NOMO-1 treated with DMSO at 0.1 percent for 48 hours (cell line): ENCODE results near the gene DCAF8.

Experiments used
- DNase-seq: peaks from one replicate; lab custom pipeline; 2025; ENCODE audit not compliant: unreplicated experiment; lab: John Stamatoyannopoulos, UW

The DCAF8 gene

DNA sequence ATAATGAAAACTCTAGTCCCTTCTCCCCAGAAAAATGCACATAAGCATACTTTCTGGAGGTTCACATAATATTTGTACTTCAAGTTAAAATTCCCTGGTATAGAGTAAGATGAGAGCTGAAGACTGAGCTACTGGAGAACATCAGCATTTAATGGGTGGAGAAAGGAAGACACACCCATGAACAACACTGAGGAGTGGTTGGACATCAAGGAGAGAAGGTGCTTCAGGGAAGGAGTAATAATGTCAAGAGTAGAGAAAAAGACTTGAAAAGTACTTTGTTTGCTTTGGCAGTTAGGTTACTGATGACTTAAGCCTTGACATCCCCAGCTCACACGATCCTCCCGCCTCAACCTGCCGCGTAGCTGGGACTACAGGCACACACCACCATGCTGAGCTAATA lies 35.3 kb downstream of the DCAF8 start:
- no peak for DNase-seq

DNA sequence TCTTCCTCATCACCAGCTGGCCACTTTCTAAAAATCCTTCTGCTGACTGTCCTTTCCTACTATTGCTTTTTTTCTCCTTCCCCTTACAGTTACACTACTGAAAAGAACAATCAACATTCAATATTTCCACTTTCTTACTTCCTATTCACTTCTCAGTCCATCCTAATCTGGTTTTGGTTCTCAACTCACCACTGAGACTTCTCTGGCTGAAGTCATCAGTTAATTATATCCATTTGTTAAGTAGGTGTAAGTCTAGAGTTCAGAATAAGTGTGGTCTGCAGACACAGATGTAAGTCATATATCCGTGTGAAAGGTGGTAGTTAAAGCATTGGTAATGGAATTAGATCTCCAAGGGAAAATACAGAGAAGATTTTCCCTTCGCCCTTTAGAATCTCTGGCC lies 35.7 kb downstream of the DCAF8 start:
- no peak for DNase-seq

DNA sequence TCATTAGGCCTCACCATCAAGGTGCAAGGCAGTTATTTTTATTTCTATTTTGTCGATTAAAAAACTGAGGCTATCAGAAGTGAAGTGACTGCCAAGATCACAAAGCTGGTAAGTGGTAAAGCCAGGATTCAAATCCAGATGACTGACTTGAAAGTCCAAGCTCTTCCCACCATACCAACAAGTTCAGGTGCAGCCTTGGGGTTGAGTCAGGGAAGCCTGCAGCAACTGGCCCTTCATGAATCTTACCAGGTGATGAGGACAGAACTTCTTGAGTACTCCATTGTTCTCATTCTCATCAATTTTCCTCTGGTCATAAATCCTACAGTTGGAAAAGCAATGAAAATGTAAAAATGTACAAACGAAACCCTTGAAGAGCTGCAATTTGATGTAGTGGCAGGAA lies 37.0 kb downstream of the DCAF8 start:
- no peak for DNase-seq

DNA sequence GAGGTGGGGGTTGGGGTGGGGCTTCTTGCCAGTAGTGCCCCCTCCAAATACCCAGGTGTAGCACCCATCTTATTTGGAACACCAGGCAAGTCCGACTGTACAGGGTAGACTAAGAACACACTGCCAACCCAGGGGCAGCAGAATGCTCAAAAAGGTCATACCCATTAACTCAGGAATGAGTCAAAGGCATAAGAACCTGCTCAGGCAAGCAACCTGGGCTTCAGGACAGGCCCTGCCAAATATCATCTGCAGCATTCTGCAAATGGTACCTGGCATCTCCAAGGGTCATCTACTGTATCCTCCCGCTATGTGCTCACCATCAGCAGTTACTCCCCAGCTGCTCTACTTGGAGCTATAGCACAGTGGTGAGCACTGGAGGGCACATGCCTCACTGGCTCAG lies 37.7 kb downstream of the DCAF8 start:
- no peak for DNase-seq

DNA sequence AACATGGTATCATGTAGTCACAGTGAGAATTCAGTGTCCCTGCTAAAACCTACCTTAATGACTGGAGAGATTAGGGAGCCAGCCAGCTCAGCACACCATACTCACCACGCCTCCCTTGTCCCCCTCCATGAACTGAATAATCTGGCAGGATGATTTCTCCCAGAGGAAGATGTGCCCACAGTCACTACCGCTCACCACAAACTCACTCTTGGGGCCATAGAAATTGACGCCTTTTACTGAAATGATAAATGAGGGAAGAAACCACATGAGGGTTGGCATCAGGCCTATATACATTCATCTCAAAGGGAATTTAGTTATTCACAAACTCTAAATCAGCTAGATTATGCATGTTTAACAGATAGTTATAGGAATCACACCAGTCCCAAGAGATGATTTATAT lies 39.8 kb downstream of the DCAF8 start:
- no peak for DNase-seq

DNA sequence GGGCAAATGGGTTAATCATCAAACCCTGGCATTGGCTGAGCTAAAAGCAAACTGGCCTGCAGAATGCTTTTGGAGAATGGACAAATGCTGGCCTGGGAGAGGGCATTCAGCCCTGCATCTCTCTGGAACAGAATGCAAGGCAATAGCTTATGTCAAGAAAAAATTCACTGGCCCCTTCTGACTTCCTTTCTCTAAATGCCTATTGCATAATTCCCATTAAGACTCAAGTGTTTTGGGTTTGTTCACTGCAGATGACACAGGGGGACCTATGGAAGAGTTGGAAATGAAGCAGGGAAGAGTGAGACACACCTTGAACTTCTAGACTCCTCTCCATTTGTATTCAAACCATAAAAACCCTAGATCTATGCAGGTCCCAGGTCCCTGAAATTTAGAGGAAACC lies 41.3 kb downstream of the DCAF8 start:
- DNase-seq = no peak

DNA sequence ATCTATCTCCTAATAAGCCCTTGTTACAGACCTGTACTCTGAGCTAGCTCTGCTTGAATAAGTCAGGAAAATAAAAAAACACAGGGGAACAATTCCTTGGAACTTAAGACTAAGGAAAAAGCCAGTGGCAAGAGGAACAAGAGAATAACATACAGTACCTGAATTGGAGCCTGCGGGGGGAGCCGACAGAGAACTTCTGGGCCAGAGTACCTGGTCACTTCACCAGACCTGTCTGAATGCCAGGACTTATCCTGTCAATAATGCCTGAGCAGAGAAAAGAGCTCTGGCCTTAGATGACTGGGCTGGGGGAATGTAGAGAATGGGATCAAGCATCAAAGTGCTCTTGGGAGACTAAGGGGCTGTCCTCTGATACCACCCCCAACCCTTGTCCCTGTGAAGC lies 42.0 kb downstream of the DCAF8 start:
- no peak for DNase-seq

DNA sequence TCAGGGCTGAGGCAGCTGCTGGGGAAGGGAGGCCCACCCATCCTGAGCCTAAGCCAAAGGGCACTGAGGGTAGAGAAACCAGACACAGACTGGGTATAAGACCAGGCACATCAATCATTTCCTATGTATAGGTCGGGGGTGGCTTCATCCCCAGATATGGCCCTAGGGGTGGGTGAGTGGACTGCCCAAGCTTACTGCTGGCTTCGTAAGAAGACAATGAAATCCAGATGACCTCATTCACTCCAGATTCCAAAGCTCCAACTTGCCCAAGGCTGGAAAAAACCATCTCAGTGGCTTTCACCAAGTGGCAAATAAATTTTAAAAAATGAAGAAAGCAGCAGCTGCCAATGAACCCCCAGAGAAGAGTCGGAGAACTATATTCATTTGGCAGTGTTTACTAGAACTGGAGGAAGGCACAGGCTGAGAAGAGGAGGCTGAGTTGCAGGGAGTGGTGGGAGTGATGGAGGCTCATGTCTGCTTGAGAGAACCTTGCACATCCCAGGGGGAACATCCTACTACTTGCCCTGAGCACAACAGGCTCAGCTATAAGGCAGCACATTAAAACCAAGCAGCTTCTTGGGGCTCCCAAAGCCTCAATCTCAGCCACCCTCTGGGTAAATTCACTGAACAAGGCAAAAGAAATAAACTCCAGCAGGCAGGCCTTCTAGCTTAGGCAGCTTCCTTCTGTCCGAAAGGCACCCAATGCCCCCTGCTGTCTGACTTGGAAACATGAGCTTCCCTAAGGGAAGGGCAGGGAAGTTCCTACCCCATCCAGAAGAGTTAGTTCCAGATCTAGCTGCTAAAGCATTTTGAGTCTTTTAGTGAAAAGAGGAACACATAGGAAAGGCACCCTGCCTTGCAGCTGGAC lies 43.1 kb downstream of the DCAF8 start:
- DNase-seq = no peak

DNA sequence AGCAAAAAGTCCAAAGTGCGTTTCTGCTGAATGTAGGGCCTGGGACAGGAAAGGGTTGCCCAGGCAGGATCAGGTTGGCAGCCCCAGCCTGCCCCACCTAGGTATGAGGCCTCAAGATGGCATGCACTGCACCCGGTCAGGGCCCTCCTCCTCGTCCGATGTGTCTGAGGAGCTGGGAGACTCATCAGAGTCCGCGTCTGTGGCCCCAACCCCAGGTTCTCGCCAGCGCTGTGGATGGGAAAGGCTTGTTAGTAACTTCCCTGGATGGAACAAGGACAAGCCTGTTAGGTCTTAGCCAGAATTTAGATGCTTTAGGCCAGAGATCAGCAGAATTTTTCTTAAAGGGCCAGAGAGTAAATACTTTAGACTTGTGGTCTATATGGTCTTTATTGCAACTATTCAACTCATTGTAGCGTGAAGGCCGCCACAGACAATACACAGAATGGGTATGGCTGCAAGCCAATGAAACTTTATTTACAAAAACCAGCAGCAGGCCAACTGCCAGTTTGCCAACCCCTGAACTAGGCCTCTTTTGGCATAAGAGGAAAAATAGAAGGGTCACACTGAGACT lies 44.8 kb downstream of the DCAF8 start:
- DNase-seq = no peak

DNA sequence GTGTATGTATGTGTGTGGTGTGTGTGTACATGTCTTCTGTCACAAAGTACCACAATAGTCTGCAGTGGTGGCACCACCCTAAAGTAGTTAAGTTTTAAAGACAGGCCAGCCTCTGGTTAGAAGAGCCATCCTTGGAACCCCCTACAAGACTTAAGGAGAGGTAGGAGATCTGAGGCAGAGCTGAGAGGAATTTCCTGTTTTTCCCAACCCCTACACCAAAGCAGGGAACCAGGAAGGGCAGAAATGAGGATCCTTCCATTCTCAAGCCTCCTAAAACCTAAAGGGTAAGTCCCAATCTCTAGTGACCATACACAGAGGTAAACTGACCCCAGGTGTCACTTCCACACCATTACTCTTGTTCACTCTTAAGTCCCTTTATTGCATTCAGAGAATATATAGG lies 46.0 kb downstream of the DCAF8 start:
- DNase-seq = no peak

DNA sequence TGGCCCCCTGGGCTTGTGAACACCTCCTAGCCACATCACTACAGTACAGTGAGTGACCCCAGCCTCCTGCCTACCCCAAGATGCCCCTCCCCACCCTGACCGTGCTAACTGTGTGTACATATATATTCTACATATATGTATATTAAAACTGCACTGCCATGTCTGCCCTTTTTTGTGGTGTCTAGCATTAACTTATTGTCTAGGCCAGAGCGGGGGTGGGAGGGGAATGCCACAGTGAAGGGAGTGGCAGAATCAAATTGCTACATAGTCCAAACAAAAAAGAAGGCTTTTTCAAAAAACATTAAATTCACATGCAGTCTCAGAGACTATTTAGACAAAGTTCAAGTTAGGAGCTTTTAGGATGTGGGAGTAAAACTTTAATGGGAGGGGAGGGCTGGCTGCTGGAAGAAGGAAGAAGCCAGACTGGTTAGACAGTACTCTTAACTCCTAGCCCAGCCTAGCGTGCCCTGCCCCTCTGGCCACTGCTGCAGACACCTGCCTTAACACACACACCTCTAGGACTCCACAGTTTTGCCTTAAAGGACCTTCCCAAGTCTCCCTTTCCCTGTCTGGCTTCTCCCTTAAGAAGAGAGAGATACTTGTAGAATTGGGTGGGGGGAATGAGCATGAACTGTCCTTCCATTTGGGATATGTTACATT lies 47.7 kb downstream of the DCAF8 start:
- no peak for DNase-seq

DNA sequence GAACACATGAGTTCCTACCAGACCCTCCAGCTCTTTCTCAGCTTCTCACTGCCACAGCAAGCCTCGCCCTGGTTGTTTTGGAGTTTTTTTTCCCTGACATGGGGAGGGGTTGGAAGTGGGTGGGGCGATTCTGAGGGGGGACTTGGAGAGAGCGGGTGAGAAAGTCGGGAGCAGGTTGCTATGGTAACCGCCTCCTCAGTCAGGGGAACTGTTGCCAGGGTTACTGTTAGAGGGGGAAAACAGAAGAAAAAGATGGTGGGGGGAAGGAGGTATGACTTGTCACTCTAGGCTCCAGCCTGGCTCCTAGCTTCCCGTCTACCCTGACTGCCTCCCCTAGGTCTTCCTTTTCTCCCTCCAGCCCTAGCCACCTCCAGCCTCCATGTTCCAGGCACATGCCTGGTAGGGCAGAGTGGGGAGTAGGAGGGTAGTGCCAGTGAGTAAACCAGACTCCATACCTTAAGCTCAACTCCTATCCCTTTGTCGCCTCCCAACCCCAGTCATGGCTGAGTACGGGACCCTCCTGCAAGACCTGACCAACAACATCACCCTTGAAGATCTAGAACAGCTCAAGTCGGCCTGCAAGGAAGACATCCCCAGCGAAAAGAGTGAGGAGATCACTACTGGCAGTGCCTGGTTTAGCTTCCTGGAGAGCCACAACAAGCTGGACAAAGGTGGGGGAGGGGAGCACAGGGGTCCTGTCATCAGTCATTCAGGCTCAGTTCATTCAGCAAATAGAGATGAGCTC lies 51.1 kb downstream of the DCAF8 start:
- no peak for DNase-seq

DNA sequence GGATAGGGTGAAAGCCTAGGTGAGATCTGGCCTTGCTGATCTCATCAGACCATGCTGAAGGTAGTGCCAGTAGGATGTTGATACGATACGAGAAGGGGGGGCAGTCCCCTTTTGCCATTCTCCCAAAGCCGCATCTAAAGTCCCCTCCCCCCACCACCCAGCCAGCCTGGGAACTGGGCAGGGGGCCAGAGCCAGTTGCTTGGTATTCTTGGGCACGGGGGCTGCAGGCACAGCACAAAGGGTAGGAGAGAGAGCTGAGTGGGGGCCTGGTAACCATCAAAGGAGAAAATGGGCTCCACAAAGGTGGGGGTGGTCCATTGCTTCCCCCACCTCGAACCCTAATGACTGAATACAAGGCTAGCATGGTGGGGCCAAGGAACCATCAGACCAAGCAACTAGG lies 51.8 kb downstream of the DCAF8 start:
- DNase-seq = no peak

DNA sequence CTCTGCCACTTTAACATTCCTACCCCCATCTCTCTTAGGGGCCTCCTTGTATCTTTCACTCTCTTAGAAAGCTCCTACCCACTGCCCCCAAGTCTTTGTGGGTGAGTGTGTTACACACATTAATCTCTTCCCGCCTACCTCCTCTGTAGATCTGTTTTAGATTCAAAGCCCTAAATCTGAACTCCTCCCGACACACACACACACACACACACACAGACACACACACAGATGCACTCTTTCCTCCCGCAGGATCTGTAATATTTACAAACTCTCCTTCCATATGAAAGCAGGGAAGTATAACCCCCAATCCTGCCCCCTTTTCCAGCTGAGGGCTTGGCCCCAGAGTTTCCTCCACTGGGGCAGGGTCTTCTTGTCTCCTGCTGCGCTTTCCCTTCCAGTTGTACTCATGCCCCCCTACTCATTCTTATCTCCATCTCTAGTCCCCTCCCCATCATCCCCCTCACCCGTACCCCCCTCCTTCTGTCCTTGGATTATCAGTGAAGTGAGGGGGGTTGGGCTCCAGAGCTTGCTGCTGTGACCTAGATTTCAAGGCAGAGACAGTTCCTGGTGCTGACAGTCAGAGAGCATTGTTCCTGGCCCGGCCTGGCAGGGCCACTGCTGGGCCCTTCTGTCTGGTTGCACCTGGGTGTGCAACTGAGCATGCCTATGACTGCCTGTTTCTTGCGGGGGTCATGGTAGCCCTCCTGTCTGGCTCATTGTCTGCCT lies 52.9 kb downstream of the DCAF8 start:
- no peak for DNase-seq

DNA sequence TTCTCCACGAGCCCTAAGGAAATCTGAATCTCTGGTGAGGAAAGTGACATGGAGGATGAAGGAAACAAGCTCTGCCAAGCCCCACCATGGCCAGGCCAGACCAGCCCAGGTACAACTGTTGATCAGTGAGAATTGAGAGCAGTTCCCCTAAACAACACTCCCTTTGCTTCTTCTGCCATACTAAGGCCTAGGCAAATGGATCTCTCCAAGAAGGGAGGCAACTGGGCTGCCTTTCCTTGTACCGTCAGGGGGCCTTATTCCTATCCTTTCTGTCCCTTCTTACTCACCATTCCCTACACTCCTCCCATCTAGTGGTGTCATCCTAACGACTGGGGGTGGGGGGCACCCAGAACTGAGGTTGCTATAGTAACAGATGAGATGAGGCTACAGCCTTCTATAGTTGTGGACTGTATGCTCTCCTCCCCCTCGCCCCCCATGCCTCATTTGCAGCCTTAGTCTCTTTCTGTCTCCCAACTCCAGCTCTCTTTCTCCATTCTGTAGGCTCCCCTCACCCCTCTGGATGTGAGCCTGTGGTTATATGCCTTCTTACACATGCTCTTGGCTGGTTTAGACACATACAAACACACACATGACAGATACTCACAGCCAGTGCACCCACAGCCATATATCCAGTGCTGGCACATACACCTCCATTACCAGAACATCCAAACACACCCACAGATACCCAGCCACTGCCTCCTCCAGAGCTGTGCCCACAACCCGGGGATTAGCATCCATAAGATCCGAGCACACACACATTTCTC lies 53.6 kb downstream of the DCAF8 start:
- no peak for DNase-seq

DNA sequence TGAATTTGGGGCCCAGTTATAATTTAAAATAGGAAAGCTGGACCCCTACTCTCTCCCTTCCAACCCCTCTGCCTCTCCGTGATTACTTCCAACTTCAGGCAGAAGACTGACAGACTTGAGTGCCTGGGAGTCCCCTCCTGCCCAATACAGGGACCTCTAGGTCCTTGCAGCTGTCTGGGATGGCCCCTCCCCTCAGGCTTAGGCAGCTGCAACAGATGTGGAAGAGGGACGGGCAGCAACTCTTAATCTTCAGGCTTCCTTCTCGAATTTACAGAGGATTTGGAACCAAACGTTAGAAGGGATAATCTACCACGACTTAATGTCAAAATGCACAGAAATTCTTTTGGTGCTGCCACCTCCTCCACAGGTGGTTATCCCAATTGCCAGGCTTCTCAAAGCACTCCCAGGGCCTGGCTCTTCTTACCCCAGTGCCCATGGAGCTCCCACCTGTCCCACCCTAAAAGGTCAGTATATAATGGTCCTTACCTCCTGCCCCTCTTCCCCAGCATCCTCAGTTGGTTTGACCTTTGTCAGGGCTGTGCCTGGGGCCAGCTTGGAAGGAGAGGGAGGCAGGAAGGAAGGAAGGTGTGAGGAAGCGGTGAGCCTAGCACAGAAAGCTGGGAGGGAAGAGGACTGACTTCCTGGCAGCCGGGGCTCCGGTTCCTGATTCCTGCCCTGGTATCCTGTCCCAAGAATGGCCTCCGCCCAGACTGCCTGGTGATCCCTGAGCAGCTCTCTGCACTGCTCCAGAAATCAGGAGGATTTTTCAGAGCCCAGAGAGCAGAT lies 54.4 kb downstream of the DCAF8 start:
- DNase-seq = no peak

DNA sequence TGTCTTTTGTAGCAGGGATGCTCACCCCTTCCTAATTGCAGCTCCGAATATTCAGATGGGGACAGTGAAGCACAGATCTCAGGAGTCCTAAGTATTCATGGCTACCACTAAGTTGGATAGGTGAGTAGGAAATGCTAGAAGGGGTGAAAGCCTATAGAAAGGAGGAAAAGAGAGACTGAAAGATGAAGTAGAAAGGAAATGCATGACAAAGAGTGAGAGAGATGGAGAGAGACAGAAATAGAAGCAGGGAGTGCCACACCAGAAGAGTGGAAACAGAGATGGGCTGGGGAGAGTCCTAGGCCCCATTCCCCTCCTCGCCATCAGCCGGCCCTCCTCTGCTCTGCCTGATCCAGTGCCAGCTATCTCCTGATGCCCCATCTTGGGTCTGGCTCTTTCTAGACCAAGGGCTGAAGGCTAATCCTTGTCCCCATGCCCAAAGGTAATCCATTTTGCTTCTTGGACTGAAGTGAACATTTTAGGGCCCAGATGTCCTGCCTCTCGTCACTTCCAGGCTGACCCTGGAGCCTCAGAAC lies 55.2 kb downstream of the DCAF8 start:
- DNase-seq = no peak

DNA sequence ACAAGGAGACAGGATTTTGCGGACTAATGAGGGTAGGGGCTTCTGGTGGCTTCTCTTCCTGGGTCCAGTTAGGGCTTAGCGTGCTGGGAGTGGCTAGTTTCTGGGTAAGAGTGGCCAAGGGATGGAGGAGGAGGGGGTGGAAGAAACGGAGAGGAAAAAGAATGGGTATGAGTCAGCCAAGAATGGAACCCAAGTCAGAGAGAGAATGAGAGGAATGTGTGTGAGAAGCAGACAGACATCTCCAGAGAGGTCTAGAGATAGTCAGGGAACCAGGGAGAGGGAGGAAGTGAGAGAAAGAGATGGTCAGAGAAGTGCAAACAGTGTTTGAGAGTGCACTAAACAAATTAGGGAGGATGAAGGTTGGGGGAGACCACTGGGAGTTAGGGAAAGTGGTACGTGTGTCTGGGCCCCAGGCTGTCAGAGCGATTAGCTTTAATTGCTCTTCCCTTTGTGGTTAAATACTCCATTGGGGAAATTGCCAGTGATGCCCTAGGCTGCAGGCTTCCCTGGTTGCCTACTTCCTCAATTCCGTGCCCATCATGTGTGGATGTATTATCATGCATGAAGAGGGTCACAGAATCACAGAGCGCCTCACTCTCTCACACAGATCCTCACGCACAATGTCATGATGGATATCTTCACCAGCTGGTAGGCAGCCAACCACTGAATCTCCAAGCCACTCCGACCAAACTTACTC lies 55.8 kb downstream of the DCAF8 start:
- DNase-seq = peak; percentile 29

DNA sequence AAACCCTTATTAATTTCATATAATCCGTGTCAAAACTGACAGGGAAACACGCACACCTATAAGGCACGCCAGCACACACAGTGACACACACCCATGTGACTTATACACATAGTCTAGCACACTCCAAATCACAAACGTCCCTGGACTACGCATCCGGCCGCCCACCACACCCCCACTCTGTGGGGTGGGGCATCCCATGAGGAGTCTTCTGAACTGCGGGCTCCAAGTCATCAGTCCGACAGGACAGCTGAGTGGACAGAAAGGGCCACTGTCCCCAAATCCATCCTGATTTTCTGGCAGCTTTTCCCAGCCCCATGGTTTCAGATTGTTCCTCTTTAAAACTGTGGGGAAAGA lies 56.3 kb downstream of the DCAF8 start:
- no peak for DNase-seq
